Measurements from ENCODE around the gene HBEGF. TPM values are rescaled to one million over a fixed set of nuclear protein-coding genes. Genes with fewer than 3 reads are reported as not detected.

HBEGF gene
- total and polyA plus RNA-seq, 2 experiments from 2014 or later, result 6.7 to 7.2 TPM

DNA sequence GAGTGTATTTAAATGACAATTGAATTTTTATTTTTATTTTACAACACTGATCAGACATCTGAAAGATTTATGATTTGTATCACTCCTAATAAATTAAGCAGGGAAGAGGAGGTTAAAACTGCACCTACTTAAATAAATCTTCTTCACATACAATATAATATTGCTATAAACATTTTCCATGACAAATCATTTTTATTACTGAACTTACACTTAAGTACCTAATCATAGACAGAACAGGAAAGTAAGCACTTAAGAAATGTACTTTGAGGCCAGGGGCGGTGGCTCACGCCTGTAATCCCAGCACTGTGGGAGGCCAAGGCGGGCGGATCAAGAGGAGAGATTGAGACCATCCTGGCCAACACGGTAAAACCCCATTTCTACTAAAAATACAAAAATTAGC is 47.3 kb downstream of the HBEGF start:
- no peaks in the 10 kb centered on the region for H3K27me3 ChIP-seq
- peak overlapping the region; percentile 30 for H3K27ac ChIP-seq
- no peak overlapping the region for H2AFZ ChIP-seq
- H3K4me2 ChIP-seq, result no peak overlapping the region
- 88% methylated on average over 5 of the region's 5 CpGs for WGBS (ENCODE audit: low lambda C conversion rate, missing lambda C conversion rate)
- H3K79me2 ChIP-seq, result peaks cover 81% of the 10 kb centered on the region
- TF ChIP-seq EZH2 (IDR thresholded peaks at IDR 0.05; ENCODE audit: borderline replicate concordance) (no peak), EZH2phosphoT487 (IDR thresholded peaks at IDR 0.05; ENCODE audit: low read depth, severe bottlenecking, unreplicated experiment) (no peak)
- TF ChIP-seq, protein P1, sequence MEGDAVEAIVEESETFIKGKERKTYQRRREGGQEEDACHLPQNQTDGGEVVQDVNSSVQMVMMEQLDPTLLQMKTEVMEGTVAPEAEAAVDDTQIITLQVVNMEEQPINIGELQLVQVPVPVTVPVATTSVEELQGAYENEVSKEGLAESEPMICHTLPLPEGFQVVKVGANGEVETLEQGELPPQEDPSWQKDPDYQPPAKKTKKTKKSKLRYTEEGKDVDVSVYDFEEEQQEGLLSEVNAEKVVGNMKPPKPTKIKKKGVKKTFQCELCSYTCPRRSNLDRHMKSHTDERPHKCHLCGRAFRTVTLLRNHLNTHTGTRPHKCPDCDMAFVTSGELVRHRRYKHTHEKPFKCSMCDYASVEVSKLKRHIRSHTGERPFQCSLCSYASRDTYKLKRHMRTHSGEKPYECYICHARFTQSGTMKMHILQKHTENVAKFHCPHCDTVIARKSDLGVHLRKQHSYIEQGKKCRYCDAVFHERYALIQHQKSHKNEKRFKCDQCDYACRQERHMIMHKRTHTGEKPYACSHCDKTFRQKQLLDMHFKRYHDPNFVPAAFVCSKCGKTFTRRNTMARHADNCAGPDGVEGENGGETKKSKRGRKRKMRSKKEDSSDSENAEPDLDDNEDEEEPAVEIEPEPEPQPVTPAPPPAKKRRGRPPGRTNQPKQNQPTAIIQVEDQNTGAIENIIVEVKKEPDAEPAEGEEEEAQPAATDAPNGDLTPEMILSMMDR (IDR thresholded peaks at IDR 0.05; ENCODE audit: poor library complexity), result no peak
- H3K9me2 ChIP-seq (replicated peaks; ENCODE audit: insufficient read depth), result no peaks in the 10 kb centered on the region
- H4K20me1 ChIP-seq (ENCODE audit: insufficient read depth, poor library complexity, severe bottlenecking), result peaks cover under 1% of the 10 kb centered on the region
- no peak overlapping the region for H3K4me3 ChIP-seq
- peaks cover 17% of the 10 kb centered on the region for H3K4me1 ChIP-seq (ENCODE audit: insufficient read depth)
- no peaks in the 10 kb centered on the region for H3K36me3 ChIP-seq (replicated peaks; ENCODE audit: insufficient read depth, low read depth)
- H3K9me3 ChIP-seq (ENCODE audit: low read depth), result no peaks in the 10 kb centered on the region
- DNase-seq (ENCODE audit: low spot score), result no peak

DNA sequence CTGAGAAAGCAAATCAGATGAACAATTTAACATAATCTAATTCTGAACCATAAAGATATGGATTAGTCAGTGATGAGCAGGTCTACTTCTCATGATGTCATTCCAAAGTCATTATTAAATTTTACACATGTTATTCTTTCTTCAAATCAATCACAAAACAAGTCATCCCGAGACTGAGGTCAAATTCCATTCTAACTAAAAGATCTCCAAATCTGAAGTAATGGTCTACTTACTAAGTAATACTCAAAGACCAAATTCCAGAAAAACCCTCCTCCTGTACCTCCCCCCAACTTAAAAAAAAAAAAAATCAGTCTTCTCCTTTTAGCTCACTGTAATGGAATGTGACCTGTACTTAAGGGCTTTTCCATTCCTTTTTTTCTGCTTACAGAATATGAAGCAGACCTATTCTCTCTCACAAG is 48.2 kb downstream of the HBEGF start:
- Histone ChIP-seq H3K4me3 (no peak overlapping the region), H3K4me1 (ENCODE audit: insufficient read depth) (peaks cover 17% of the 10 kb centered on the region), H2AFZ (no peak overlapping the region), H3K27ac (peak overlapping the region; percentile 30), H3K9me2 (replicated peaks; ENCODE audit: insufficient read depth) (no peaks in the 10 kb centered on the region), H3K27me3 (no peaks in the 10 kb centered on the region), H3K36me3 (replicated peaks; ENCODE audit: insufficient read depth, low read depth) (no peaks in the 10 kb centered on the region), H3K4me2 (no peak overlapping the region), H4K20me1 (ENCODE audit: insufficient read depth, poor library complexity, severe bottlenecking) (peaks cover 4% of the 10 kb centered on the region), H3K79me2 (peaks cover 90% of the 10 kb centered on the region), H3K9me3 (ENCODE audit: low read depth) (no peaks in the 10 kb centered on the region)
- 61% methylated on average over 1 of the region's 1 CpG for WGBS (ENCODE audit: low lambda C conversion rate, missing lambda C conversion rate)
- DNase-seq (ENCODE audit: low spot score), result peak; percentile 13
- TF ChIP-seq, protein P1 (IDR thresholded peaks at IDR 0.05; ENCODE audit: poor library complexity), result no peak
- TF ChIP-seq EZH2 (IDR thresholded peaks at IDR 0.05; ENCODE audit: borderline replicate concordance) (no peak), EZH2phosphoT487 (IDR thresholded peaks at IDR 0.05; ENCODE audit: low read depth, severe bottlenecking, unreplicated experiment) (no peak)

DNA sequence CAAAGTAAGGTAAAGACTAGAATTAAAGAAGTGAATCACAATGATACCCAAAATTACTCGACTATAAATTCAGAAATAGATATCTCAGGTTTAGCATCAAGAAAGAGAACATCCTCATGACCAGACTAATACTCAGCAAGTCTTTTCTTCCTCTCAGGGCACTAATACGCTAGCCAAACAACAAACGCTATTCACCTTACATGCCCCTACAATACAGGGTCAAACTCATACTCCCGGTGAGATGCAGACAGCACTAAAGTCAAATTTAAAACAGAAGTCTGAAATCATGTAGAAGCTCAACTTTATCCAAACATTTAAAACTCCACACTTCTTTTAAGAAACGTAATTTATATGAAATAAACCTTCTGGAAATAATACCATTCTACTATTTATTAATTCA is 49.1 kb downstream of the HBEGF start:
- Histone ChIP-seq H3K79me2 (peaks cover 94% of the 10 kb centered on the region), H3K27ac (no peak overlapping the region)

More for the DNA sequence above, 49.1 kb downstream of the HBEGF start:
- Histone ChIP-seq H3K4me3 (no peak overlapping the region), H3K36me3 (replicated peaks; ENCODE audit: insufficient read depth, low read depth) (no peaks in the 10 kb centered on the region), H3K4me2 (no peak overlapping the region), H4K20me1 (ENCODE audit: insufficient read depth, poor library complexity, severe bottlenecking) (peaks cover 4% of the 10 kb centered on the region), H2AFZ (no peak overlapping the region), H3K4me1 (ENCODE audit: insufficient read depth) (peaks cover 17% of the 10 kb centered on the region), H3K27me3 (no peaks in the 10 kb centered on the region), H3K9me3 (ENCODE audit: low read depth) (no peaks in the 10 kb centered on the region), H3K9me2 (replicated peaks; ENCODE audit: insufficient read depth) (no peaks in the 10 kb centered on the region)
- WGBS (ENCODE audit: low lambda C conversion rate, missing lambda C conversion rate), result 84% methylated on average over 5 of the region's 5 CpGs
- DNase-seq (ENCODE audit: low spot score), result no peak
- TF ChIP-seq EZH2 (IDR thresholded peaks at IDR 0.05; ENCODE audit: borderline replicate concordance) (no peak), EZH2phosphoT487 (IDR thresholded peaks at IDR 0.05; ENCODE audit: low read depth, severe bottlenecking, unreplicated experiment) (no peak)
- TF ChIP-seq, protein P1 (IDR thresholded peaks at IDR 0.05; ENCODE audit: poor library complexity), result no peak
